Glutamatergic neuron (in vitro differentiated cells): ENCODE measurements around the gene MKI67. TPM values are rescaled to one million over a fixed set of nuclear protein-coding genes. Genes with fewer than 3 reads are reported as not detected.

Source experiments
- DNase-seq: peaks from one replicate; pipeline ENCODE4 v3.0.0; 2022
- H3K27ac Mint-ChIP-seq: one replicate; pipeline ENCODE4 v1.8.0; 2020; ENCODE audit warnings: mild to moderate bottlenecking, mixed read lengths, inconsistent platforms; ENCODE audit not compliant: unreplicated experiment
- H3K27me3 Mint-ChIP-seq: one replicate; pipeline ENCODE4 v1.8.0; 2020; ENCODE audit warnings: mild to moderate bottlenecking, moderate library complexity, mixed read lengths, inconsistent platforms; ENCODE audit not compliant: unreplicated experiment
- H3K36me3 Mint-ChIP-seq: one replicate; pipeline ENCODE4 v1.8.0; 2020; ENCODE audit warnings: mild to moderate bottlenecking, mixed read lengths, inconsistent platforms; ENCODE audit not compliant: unreplicated experiment
- H3K4me1 Mint-ChIP-seq: one replicate; pipeline ENCODE4 v1.8.0; 2020; ENCODE audit warnings: mild to moderate bottlenecking, low read depth, mixed read lengths, inconsistent platforms; ENCODE audit not compliant: unreplicated experiment
- H3K4me3 Mint-ChIP-seq: one replicate; pipeline ENCODE4 v1.8.0; 2020; ENCODE audit warnings: mild to moderate bottlenecking, mixed read lengths, inconsistent platforms; ENCODE audit not compliant: unreplicated experiment
- H3K9me3 Mint-ChIP-seq: one replicate; pipeline ENCODE4 v1.8.0; 2020; ENCODE audit warnings: mild to moderate bottlenecking, moderate library complexity, mixed read lengths, inconsistent platforms; ENCODE audit not compliant: unreplicated experiment
- CTCF ChIP-seq: fragments of 200-600 bp; sonication (generic); IDR thresholded peaks from one replicate; pipeline ENCODE4 v1.5.0; 2021; ENCODE audit not compliant: partially characterized antibody, unreplicated experiment
- total RNA-seq: library from RNA; stranded (reverse); fragmentation: NEBNext Ultra II Directional; extraction: Animal tissue kit (Norgen Biotek cat#: 25700); gene quantifications from one replicate; pipeline ENCODE4 v1.2.1, GENCODE V29; 2021; ENCODE audit not compliant: unreplicated experiment

Gene MKI67
- total RNA-seq, 1 donor from 2014 or later, result 14.7 TPM

GRCh38 chr10:128078136-128078969 lies 47.9 kb downstream of the MKI67 start:
- peak; percentile 81 for DNase-seq
- Mint-ChIP-seq H3K27me3 (peaks cover 7% of the 10 kb centered on the region), H3K27ac (no peak overlapping the region), H3K36me3 (no peaks in the 10 kb centered on the region), H3K9me3 (peaks cover 4% of the 10 kb centered on the region), H3K4me1 (peaks cover 18% of the 10 kb centered on the region), H3K4me3 (no peak overlapping the region)
- TF ChIP-seq CTCF, result peak; percentile 83

GRCh38 chr10:128077155-128077875 lies 48.9 kb downstream of the MKI67 start:
- Mint-ChIP-seq H3K36me3 (no peaks in the 10 kb centered on the region), H3K9me3 (peaks cover 4% of the 10 kb centered on the region), H3K27ac (no peak overlapping the region)

GRCh38 chr10:128074589-128074988 lies 51.6 kb downstream of the MKI67 start:
- H3K4me1 Mint-ChIP-seq, result peaks cover 9% of the 10 kb centered on the region
- no peak overlapping the region for H3K27ac Mint-ChIP-seq
- H3K9me3 Mint-ChIP-seq, result peaks cover 4% of the 10 kb centered on the region
- no peak for DNase-seq
- no peaks in the 10 kb centered on the region for H3K27me3 Mint-ChIP-seq
- no peaks in the 10 kb centered on the region for H3K36me3 Mint-ChIP-seq
- no peak for TF ChIP-seq CTCF
- no peak overlapping the region for H3K4me3 Mint-ChIP-seq

More at GRCh38 chr10:128077155-128077875, 48.9 kb downstream of the MKI67 start:
- H3K27me3 Mint-ChIP-seq, result peaks cover 7% of the 10 kb centered on the region
- H3K4me3 Mint-ChIP-seq, result no peak overlapping the region
- peaks cover 18% of the 10 kb centered on the region for H3K4me1 Mint-ChIP-seq
- no peak for TF ChIP-seq CTCF
- peak; percentile 14 for DNase-seq

GRCh38 chr10:128073890-128074289 lies 52.3 kb downstream of the MKI67 start:
- no peaks in the 10 kb centered on the region for H3K36me3 Mint-ChIP-seq
- TF ChIP-seq CTCF, result no peak
- H3K4me1 Mint-ChIP-seq, result peaks cover 4% of the 10 kb centered on the region
- H3K9me3 Mint-ChIP-seq, result peaks cover 4% of the 10 kb centered on the region
- H3K4me3 Mint-ChIP-seq, result no peak overlapping the region
- DNase-seq, result no peak
- no peak overlapping the region for H3K27ac Mint-ChIP-seq
- no peaks in the 10 kb centered on the region for H3K27me3 Mint-ChIP-seq
